SK-N-SH (cell line): ENCODE measurements around the gene ADCY10. TPM values are rescaled to one million over a fixed set of nuclear protein-coding genes. Genes with fewer than 3 reads are reported as not detected.

ENCODE experiments used
- CTCF ChIA-PET: fragments of 300-600, 350-600 bp; formaldehyde crosslinking; extraction: SDS; loops from one replicate; lab custom pipeline; 2021; lab: Yijun Ruan, JAX
- POLR2A ChIA-PET: fragments of 350-600 bp; sonication (Branson Sonifier 250); formaldehyde crosslinking; extraction: SDS; loops from one replicate; lab custom pipeline; 2020; ENCODE audit warnings: antibody characterized with exemption, inconsistent platforms; lab: Yijun Ruan, JAX
- DNase-seq: peaks from one replicate; pipeline ENCODE4 v3.0.0; 2012
- H2AFZ ChIP-seq: fragments of 200-600 bp; sonication (generic); 2 replicates; pipeline ENCODE4 v1.8.1; 2016; ENCODE audit warnings: antibody characterized with exemption, mild to moderate bottlenecking, low read depth
- H3F3A ChIP-seq: fragments of 200-600 bp; sonication (generic); replicated peaks from 2 replicates; pipeline ENCODE3; 2016; ENCODE audit warnings: antibody characterized with exemption, mild to moderate bottlenecking; ENCODE audit not compliant: insufficient read depth
- H3K27ac ChIP-seq, 2 experiments: fragments of 200-500 bp in 1 of 2; fragments of 200-600 bp in 1 of 2; sonication (Bioruptor generic) in 1 of 2; sonication (generic), shearing (Covaris generic) in 1 of 2; 2 replicates each; pipeline versions ENCODE4 v1.5.1 to v1.6.1; 2014 to 2016; ENCODE audit warnings: low read depth in 2 of 2, inconsistent platforms in 1 of 2, low read length in 1 of 2, mild to moderate bottlenecking in 1 of 2, mixed read lengths in 1 of 2
- H3K27me3 ChIP-seq: fragments of 200-600 bp; sonication (generic), shearing (Covaris generic); 2 replicates; pipeline ENCODE4 v1.6.1; 2016; ENCODE audit warnings: mixed run types; ENCODE audit not compliant: insufficient read depth
- H3K36me3 ChIP-seq, 2 experiments: fragments of 200-500 bp in 1 of 2; fragments of 200-600 bp in 1 of 2; sonication (Bioruptor generic) in 1 of 2; sonication (generic) in 1 of 2; replicated peaks in 1 of 2; 2 replicates each; pipeline versions ENCODE3 to v1.5.1; 2014 to 2016; ENCODE audit warnings: low read length in 1 of 2, mild to moderate bottlenecking in 1 of 2; ENCODE audit not compliant: insufficient read depth in 2 of 2, control insufficient read depth in 1 of 2
- H3K4me1 ChIP-seq, 2 experiments: fragments of 200-500 bp in 1 of 2; fragments of 200-600 bp in 1 of 2; sonication (Bioruptor generic) in 1 of 2; sonication (generic), shearing (Covaris generic) in 1 of 2; 2 replicates each; pipeline versions ENCODE4 v1.5.1 to v1.6.1; 2014 to 2016; ENCODE audit warnings: low read depth in 1 of 2, low read length in 1 of 2, mixed run types in 1 of 2; ENCODE audit not compliant: insufficient read depth in 2 of 2, control insufficient read depth in 1 of 2
- H3K4me2 ChIP-seq: fragments of 200-600 bp; sonication (generic), shearing (Covaris generic); 2 replicates; pipeline ENCODE4 v1.6.1; 2017; ENCODE audit warnings: mixed run types
- H3K4me3 ChIP-seq, 2 experiments: fragments of 200-500 bp in 1 of 2; fragments of 200-600 bp in 1 of 2; sonication (Bioruptor generic) in 1 of 2; sonication (generic), shearing (Covaris generic) in 1 of 2; 2 replicates each; pipeline versions ENCODE4 v1.5.1 to v1.8.1; 2014 to 2016; ENCODE audit warnings: low read depth in 2 of 2, inconsistent platforms in 1 of 2, low read length in 1 of 2, mild to moderate bottlenecking in 1 of 2, mixed read lengths in 1 of 2, moderate library complexity in 1 of 2
- H3K79me2 ChIP-seq: fragments of 200-600 bp; sonication (generic); 2 replicates; pipeline ENCODE4 v1.8.1; 2017; ENCODE audit warnings: mild to moderate bottlenecking; ENCODE audit not compliant: insufficient read depth
- H3K9ac ChIP-seq: fragments of 200-600 bp; sonication (generic); 2 replicates; pipeline ENCODE4 v1.6.1; 2017; ENCODE audit warnings: mixed run types
- H3K9me2 ChIP-seq: fragments of 200-600 bp; sonication (generic); 2 replicates; pipeline ENCODE4 v1.6.1; 2017; ENCODE audit warnings: mixed run types
- H3K9me3 ChIP-seq: fragments of 200-600 bp; sonication (generic); 2 replicates; pipeline ENCODE4 v1.6.1; 2017; ENCODE audit warnings: mixed run types, mild to moderate bottlenecking, moderate library complexity
- H4K20me1 ChIP-seq: fragments of 200-600 bp; sonication (generic); 2 replicates; pipeline ENCODE4 v1.6.1; 2017; ENCODE audit warnings: mild to moderate bottlenecking, mixed run types; ENCODE audit not compliant: insufficient read depth
- CHD2 ChIP-seq: fragments of 150-350 bp; IDR thresholded peaks from 2 replicates; pipeline ENCODE4 v1.6.1; 2018; ENCODE audit warnings: low read length; ENCODE audit not compliant: partially characterized antibody
- EZH2phosphoT487 ChIP-seq: fragments of 200-600 bp; sonication (generic); IDR thresholded peaks from 2 replicates; pipeline ENCODE4 v1.6.1; 2017; ENCODE audit warnings: low read depth, mixed run types, mild to moderate bottlenecking, antibody characterized with exemption, moderate library complexity, borderline replicate concordance
- FOSL2 ChIP-seq: IDR thresholded peaks from 2 replicates; pipeline ENCODE4 v1.4.0; 2012; ENCODE audit warnings: low read depth, mild to moderate bottlenecking, moderate library complexity, borderline replicate concordance
- FOXJ3 ChIP-seq: sonication (generic); formaldehyde crosslinking; IDR thresholded peaks from 2 replicates; pipeline ENCODE4 v1.5.1; 2020; ENCODE audit warnings: mild to moderate bottlenecking, missing genetic modification reagents
- FOXM1 ChIP-seq: IDR thresholded peaks from 2 replicates; pipeline ENCODE4 v1.4.0; 2012; ENCODE audit warnings: low read depth, mild to moderate bottlenecking
- GABPA ChIP-seq: IDR thresholded peaks from 2 replicates; pipeline ENCODE4 v1.4.0; 2012; ENCODE audit warnings: low read depth, mild to moderate bottlenecking
- JUND ChIP-seq: IDR thresholded peaks from 2 replicates; pipeline ENCODE4 v1.4.0; 2012
- MEF2A ChIP-seq: IDR thresholded peaks from 2 replicates; pipeline ENCODE4 v1.4.0; 2012; ENCODE audit warnings: low read depth, borderline replicate concordance
- NFIC ChIP-seq: IDR thresholded peaks from 2 replicates; pipeline ENCODE4 v1.4.0; 2012; ENCODE audit warnings: borderline replicate concordance
- NRF1 ChIP-seq: IDR thresholded peaks from 2 replicates; pipeline ENCODE4 v1.6.1; 2012; ENCODE audit warnings: low read depth, mild to moderate bottlenecking, low read length
- POLR2AphosphoS5 ChIP-seq: IDR thresholded peaks from 2 replicates; pipeline ENCODE4 v1.6.1; 2012; ENCODE audit warnings: low read depth, low read length
- RCOR1 ChIP-seq: fragments of 150-350 bp; IDR thresholded peaks from 2 replicates; pipeline ENCODE4 v1.6.1; 2017; ENCODE audit warnings: antibody characterized with exemption, low read length
- SIN3A ChIP-seq: IDR thresholded peaks from 2 replicates; pipeline ENCODE4 v1.6.1; 2012; ENCODE audit warnings: low read depth, mild to moderate bottlenecking, low read length, moderate library complexity, borderline replicate concordance
- TCF12 ChIP-seq: IDR thresholded peaks from 2 replicates; pipeline ENCODE4 v1.4.0; 2012
- TEAD4 ChIP-seq: IDR thresholded peaks from 2 replicates; pipeline ENCODE4 v1.4.0; 2012; ENCODE audit warnings: mild to moderate bottlenecking, borderline replicate concordance; ENCODE audit not compliant: insufficient read depth
- YY1 ChIP-seq: IDR thresholded peaks from 2 replicates; pipeline ENCODE4 v1.4.0; 2012; ENCODE audit warnings: low read depth, mild to moderate bottlenecking
- WGBS: methylation state at CpG from one replicate; pipeline ENCODE4 v1.1.6; 2017; ENCODE audit warnings: low lambda C conversion rate; 5-methylcytosine and 5-hydroxymethylcytosine counted together
- polyA plus RNA-seq, 3 experiments: library from polyadenylated mRNA; depleted of rRNA; stranded (reverse); fragments of >200 nt; gene quantifications; 2 replicates each; pipeline ENCODE4 v1.2.3, GENCODE V29; 2012
- TF ChIP-seq, protein P1 (sequence below): IDR thresholded peaks from 2 replicates; pipeline ENCODE4 v1.6.1; 2012; ENCODE audit warnings: mild to moderate bottlenecking, low read depth, low read length, moderate library complexity
- TF ChIP-seq, protein P2 (sequence below): IDR thresholded peaks from 2 replicates; pipeline ENCODE4; 2012
- TF ChIP-seq, protein P3 (sequence below): IDR thresholded peaks from 2 replicates; pipeline ENCODE4 v1.4.0; 2012; ENCODE audit warnings: low read depth, borderline replicate concordance

The ADCY10 gene
- polyA plus RNA-seq, 1 of the 3 experiments (the other 2 are of a cell fraction) = 0.10 TPM

DNA sequence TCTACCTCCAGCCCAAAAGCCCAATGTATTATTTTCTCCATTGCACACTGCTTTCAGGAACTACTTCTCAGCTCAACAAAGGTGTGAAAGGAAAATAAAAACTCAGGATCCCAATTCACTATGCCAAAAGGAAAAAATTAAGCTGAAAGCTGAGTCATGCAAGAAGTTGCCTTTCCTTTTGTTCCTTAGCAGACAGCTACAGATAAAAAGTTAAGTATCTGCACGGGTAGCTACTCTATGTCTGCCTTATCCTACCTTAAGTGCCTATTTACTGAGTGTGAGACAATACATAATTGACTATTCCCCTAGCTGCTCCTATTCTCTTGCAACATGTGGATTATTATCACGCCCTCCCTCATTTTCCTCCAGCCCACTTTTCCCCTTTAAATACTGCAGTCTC, 84.1 kb downstream of the ADCY10 start:
- ChIA-PET CTCF (interaction anchor here (1.2 kb wide), 1 partner anchor 252 kb away, joined by 4 read pairs; no protein-coding TSS in a partner anchor), POLR2A (no interaction called here)
- Histone ChIP-seq H3F3A (no peaks in the 10 kb centered on the region), H3K79me2 (no peaks in the 10 kb centered on the region), H3K4me3 (no peak overlapping the region), H3K9me2 (no peaks in the 10 kb centered on the region), H4K20me1 (no peaks in the 10 kb centered on the region), H2AFZ (peak overlapping the region; percentile 17; the same call in 1 of the 2 replicates), H3K4me1 (no peaks in the 10 kb centered on the region), H3K27me3 (no peaks in the 10 kb centered on the region), H3K9me3 (no peaks in the 10 kb centered on the region), H3K4me2 (no peak overlapping the region), H3K36me3 (no peaks in the 10 kb centered on the region), H3K27ac (no peak overlapping the region), H3K9ac (no peak overlapping the region)
- 63% methylated on average over 2 of the region's 2 CpGs for WGBS
- TF ChIP-seq POLR2AphosphoS5 = no peak
- TF ChIP-seq JUND = no peak
- TF ChIP-seq RCOR1 = no peak
- TF ChIP-seq, protein P1, sequence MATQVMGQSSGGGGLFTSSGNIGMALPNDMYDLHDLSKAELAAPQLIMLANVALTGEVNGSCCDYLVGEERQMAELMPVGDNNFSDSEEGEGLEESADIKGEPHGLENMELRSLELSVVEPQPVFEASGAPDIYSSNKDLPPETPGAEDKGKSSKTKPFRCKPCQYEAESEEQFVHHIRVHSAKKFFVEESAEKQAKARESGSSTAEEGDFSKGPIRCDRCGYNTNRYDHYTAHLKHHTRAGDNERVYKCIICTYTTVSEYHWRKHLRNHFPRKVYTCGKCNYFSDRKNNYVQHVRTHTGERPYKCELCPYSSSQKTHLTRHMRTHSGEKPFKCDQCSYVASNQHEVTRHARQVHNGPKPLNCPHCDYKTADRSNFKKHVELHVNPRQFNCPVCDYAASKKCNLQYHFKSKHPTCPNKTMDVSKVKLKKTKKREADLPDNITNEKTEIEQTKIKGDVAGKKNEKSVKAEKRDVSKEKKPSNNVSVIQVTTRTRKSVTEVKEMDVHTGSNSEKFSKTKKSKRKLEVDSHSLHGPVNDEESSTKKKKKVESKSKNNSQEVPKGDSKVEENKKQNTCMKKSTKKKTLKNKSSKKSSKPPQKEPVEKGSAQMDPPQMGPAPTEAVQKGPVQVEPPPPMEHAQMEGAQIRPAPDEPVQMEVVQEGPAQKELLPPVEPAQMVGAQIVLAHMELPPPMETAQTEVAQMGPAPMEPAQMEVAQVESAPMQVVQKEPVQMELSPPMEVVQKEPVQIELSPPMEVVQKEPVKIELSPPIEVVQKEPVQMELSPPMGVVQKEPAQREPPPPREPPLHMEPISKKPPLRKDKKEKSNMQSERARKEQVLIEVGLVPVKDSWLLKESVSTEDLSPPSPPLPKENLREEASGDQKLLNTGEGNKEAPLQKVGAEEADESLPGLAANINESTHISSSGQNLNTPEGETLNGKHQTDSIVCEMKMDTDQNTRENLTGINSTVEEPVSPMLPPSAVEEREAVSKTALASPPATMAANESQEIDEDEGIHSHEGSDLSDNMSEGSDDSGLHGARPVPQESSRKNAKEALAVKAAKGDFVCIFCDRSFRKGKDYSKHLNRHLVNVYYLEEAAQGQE = no peak
- no peak for TF ChIP-seq CHD2
- no peak for TF ChIP-seq EZH2phosphoT487
- no peak for TF ChIP-seq FOXM1
- no peak for TF ChIP-seq GABPA
- no peak for TF ChIP-seq SIN3A
- no peak for TF ChIP-seq FOXJ3
- TF ChIP-seq TCF12 = no peak
- TF ChIP-seq TEAD4 = no peak
- no peak for TF ChIP-seq NFIC
- TF ChIP-seq YY1 = no peak
- no peak for TF ChIP-seq NRF1
- TF ChIP-seq, protein P2, sequence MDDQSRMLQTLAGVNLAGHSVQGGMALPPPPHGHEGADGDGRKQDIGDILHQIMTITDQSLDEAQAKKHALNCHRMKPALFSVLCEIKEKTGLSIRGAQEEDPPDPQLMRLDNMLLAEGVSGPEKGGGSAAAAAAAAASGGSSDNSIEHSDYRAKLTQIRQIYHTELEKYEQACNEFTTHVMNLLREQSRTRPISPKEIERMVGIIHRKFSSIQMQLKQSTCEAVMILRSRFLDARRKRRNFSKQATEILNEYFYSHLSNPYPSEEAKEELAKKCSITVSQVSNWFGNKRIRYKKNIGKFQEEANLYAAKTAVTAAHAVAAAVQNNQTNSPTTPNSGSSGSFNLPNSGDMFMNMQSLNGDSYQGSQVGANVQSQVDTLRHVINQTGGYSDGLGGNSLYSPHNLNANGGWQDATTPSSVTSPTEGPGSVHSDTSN = no peak
- TF ChIP-seq MEF2A = no peak
- TF ChIP-seq, protein P3, sequence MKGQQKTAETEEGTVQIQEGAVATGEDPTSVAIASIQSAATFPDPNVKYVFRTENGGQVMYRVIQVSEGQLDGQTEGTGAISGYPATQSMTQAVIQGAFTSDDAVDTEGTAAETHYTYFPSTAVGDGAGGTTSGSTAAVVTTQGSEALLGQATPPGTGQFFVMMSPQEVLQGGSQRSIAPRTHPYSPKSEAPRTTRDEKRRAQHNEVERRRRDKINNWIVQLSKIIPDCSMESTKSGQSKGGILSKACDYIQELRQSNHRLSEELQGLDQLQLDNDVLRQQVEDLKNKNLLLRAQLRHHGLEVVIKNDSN = no peak
- no peak for TF ChIP-seq FOSL2
- DNase-seq = no peak
